Stomach (tissue), 9 donors: ENCODE measurements around the gene CD300LF. TPM values are rescaled to one million over a fixed set of nuclear protein-coding genes. Genes with fewer than 3 reads are reported as not detected.

Source experiments
- DNase-seq, 2 donors: peaks; one replicate each; pipeline versions ENCODE4 v3.0.0 to v3.0.0-alpha.2; 2013 to 2019
- H3K27ac ChIP-seq, 5 donors: fragments of 200-600 bp in 4 of 5; sonication (generic) in 4 of 5; one replicate each; pipeline ENCODE4 v1.5.1; 2013 to 2019; ENCODE audit warnings: mild to moderate bottlenecking in 1 of 5, moderate library complexity in 1 of 5
- H3K27me3 ChIP-seq, 3 donors: fragments of 200-600 bp; sonication (generic); one replicate each; pipeline ENCODE4 v1.5.1; 2017 to 2019; ENCODE audit warnings: mixed run types in 1 of 3
- H3K36me3 ChIP-seq, 4 donors: fragments of 200-600 bp; sonication (generic); 1 replicate in 3 of 4; 2 replicates in 1 of 4; pipeline ENCODE4 v1.5.1; 2016 to 2019
- H3K4me1 ChIP-seq, 4 donors: fragments of 200-600 bp; sonication (generic); one replicate each; pipeline ENCODE4 v1.5.1; 2016 to 2019
- H3K4me3 ChIP-seq, 4 donors: fragments of 200-600 bp; sonication (generic) in 3 of 4; one replicate each; pipeline ENCODE4 v1.5.1; 2016 to 2019; ENCODE audit warnings: mild to moderate bottlenecking in 1 of 4
- H3K9me3 ChIP-seq, 4 donors: fragments of 200-600 bp; sonication (generic); one replicate each; pipeline ENCODE4 v1.5.1; 2016 to 2019
- EP300 ChIP-seq: sonication (generic); formaldehyde crosslinking; IDR thresholded peaks from one replicate; pipeline ENCODE4 v1.6.1; 2017; ENCODE audit warnings: antibody characterized with exemption
- POLR2A ChIP-seq, 4 donors: fragments of 450-650 bp; IDR thresholded peaks; one replicate each; pipeline ENCODE4 v1.6.1; 2016; ENCODE audit warnings: antibody characterized with exemption in 4 of 4, control low read depth in 2 of 4, mild to moderate bottlenecking in 1 of 4, moderate library complexity in 1 of 4
- POLR2AphosphoS5 ChIP-seq, 3 donors: sonication (generic); formaldehyde crosslinking; IDR thresholded peaks; one replicate each; pipeline ENCODE4 v1.6.1; 2016; ENCODE audit warnings: antibody characterized with exemption in 3 of 3
- WGBS, 5 donors: extraction: QIAGEN DNeasy Blood & Tissue Kit in 3 of 5; methylation state at CpG; one replicate each; pipeline versions ENCODE4 v1.1.5 to v1.1.7; 2013 to 2018; 5-methylcytosine and 5-hydroxymethylcytosine counted together
- intact Hi-C: fragments of 100-400 bp; cut with DNase I; formaldehyde crosslinking; loops from one replicate; pipeline ENCODE4 v1.15.1; 2023; ENCODE audit warnings: low total_unique reads
- polyA plus RNA-seq, 3 donors: library from polyadenylated mRNA; stranded (reverse); fragments of 200-250 nt; gene quantifications; one replicate each; pipeline ENCODE4 v1.2.3, GENCODE V29; 2013
- total RNA-seq, 5 donors: library from RNA; depleted of rRNA; stranded (reverse); fragments of >200 nt; gene quantifications; one replicate each; pipeline versions ENCODE4 v1.1.0 to v1.2.3, GENCODE V29; 2014 to 2016
- TF ChIP-seq, protein P1 (sequence below), 7 experiments: fragments of 450-650 bp in 4 of 7; fragments of 200-600 bp in 3 of 7; sonication (generic) in 3 of 7; IDR thresholded peaks; one replicate each; pipeline ENCODE4 v1.5.1; 2016 to 2019; ENCODE audit warnings: antibody characterized with exemption in 7 of 7, control low read depth in 2 of 7, mild to moderate bottlenecking in 1 of 7
- donor health status: healthy with polysubstance abuse.
- donor health status: Bipolar disorder and iron deficiency.
- donor health status: healthy.

Gene CD300LF
- total and polyA plus RNA-seq, 8 donors, result 0.75 to 3.9 (median 0.95) TPM; not detected in 5

GRCh38 chr17:74729368-74729767 is 16.6 kb upstream of the CD300LF start:
- Histone ChIP-seq H3K36me3 (no peaks in the 10 kb centered on the region), H3K9me3 (no peaks in the 10 kb centered on the region), H3K4me3 (no peak overlapping the region), H3K27ac (no peak overlapping the region), H3K4me1 (peaks cover 0 to 16% (median 4%) of the 10 kb centered on the region in 4 donors), H3K27me3 (peaks cover 0 to 19% (median 0%) of the 10 kb centered on the region in 3 donors)
- 90 to 98% (median 94%) methylated on average over 4 to 5 of the region's 5 CpGs for WGBS, 5 donors
- intact Hi-C loops, result no loop called here
- TF ChIP-seq EP300 (no peak), POLR2AphosphoS5 (IDR thresholded peaks at IDR 0.05) (no peak), POLR2A (IDR thresholded peaks at IDR 0.05) (no peak)
- TF ChIP-seq, protein P1, sequence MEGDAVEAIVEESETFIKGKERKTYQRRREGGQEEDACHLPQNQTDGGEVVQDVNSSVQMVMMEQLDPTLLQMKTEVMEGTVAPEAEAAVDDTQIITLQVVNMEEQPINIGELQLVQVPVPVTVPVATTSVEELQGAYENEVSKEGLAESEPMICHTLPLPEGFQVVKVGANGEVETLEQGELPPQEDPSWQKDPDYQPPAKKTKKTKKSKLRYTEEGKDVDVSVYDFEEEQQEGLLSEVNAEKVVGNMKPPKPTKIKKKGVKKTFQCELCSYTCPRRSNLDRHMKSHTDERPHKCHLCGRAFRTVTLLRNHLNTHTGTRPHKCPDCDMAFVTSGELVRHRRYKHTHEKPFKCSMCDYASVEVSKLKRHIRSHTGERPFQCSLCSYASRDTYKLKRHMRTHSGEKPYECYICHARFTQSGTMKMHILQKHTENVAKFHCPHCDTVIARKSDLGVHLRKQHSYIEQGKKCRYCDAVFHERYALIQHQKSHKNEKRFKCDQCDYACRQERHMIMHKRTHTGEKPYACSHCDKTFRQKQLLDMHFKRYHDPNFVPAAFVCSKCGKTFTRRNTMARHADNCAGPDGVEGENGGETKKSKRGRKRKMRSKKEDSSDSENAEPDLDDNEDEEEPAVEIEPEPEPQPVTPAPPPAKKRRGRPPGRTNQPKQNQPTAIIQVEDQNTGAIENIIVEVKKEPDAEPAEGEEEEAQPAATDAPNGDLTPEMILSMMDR (IDR thresholded peaks at IDR 0.05), result no peak
- DNase-seq, result no peak

DNA sequence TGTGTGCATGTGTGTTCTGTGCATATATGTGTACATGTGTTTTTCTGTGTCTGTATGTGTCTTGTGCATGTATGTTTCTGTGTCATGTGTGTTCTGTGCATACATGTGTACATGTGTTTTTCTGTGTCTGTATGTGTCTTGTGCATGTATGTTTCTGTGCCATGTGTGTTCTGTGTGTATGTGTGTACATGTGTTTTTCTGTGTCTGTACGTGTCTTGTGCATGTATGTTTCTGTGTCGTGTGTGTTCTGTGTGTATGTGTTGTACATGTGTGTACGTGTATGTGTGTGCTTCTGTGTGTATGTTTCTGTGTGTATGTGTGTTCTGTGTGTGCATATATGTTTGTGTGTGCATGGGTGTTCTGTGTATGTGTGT is 16.0 kb upstream of the CD300LF start:
- TF ChIP-seq EP300 (no peak), POLR2AphosphoS5 (IDR thresholded peaks at IDR 0.05) (no peak), POLR2A (IDR thresholded peaks at IDR 0.05) (no peak)
- TF ChIP-seq, protein P1 (IDR thresholded peaks at IDR 0.05), result no peak
- intact Hi-C loops, result no loop called here
- H3K27me3 ChIP-seq, result peaks cover 0 to 18% (median 0%) of the 10 kb centered on the region in 3 donors
- 86 to 95% (median 92%) methylated on average over 3 of the region's 3 CpGs for WGBS, 5 donors
- peaks cover 0 to 16% (median 4%) of the 10 kb centered on the region in 4 donors for H3K4me1 ChIP-seq
- no peak overlapping the region for H3K27ac ChIP-seq
- no peaks in the 10 kb centered on the region for H3K36me3 ChIP-seq
- DNase-seq, result no peak
- H3K9me3 ChIP-seq, result no peaks in the 10 kb centered on the region
- no peak overlapping the region for H3K4me3 ChIP-seq

DNA sequence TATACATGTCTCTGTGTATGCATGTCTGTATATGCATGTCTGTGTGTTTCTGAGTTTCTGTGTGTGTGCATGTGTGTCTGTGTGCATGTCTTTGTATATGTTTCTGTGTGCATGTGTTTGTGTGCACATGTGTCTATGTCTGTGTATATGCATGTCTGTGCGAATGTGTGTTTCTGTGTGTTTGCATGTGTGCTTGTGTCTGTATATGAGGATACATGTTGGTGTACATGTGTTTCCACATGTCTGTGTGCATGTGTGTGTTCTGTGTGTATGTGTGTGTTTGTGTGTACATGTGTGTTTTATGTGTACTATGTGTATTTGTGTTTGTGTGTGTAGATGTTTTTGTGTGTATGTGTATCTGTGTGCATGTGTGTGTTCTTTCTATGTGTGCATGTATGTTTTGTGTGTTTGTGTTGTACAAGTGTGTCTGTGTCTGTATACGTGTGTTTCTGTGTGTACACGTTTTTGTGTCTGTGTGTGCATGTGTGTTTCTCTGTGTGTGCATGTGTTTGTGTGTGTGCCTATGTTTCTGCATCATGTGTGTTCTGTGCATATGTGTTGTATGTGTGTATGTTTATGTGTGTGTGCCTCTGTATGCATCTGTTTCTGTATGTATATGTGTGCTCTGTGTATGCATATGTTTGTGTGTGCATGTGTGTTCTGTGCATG is 15.4 kb upstream of the CD300LF start:
- no peak for DNase-seq
- Histone ChIP-seq H3K27me3 (peaks cover 0 to 23% (median 0%) of the 10 kb centered on the region in 3 donors), H3K9me3 (no peaks in the 10 kb centered on the region), H3K27ac (no peak overlapping the region), H3K4me1 (peaks cover 0 to 16% (median 4%) of the 10 kb centered on the region in 4 donors), H3K4me3 (no peak overlapping the region), H3K36me3 (no peaks in the 10 kb centered on the region)
- intact Hi-C loops, result no loop called here
- WGBS, 5 donors, result 91 to 96% (median 94%) methylated on average over 3 of the region's 3 CpGs
- TF ChIP-seq, protein P1 (IDR thresholded peaks at IDR 0.05), result no peak
- TF ChIP-seq POLR2AphosphoS5 (IDR thresholded peaks at IDR 0.05) (no peak), POLR2A (IDR thresholded peaks at IDR 0.05) (no peak), EP300 (no peak)

DNA sequence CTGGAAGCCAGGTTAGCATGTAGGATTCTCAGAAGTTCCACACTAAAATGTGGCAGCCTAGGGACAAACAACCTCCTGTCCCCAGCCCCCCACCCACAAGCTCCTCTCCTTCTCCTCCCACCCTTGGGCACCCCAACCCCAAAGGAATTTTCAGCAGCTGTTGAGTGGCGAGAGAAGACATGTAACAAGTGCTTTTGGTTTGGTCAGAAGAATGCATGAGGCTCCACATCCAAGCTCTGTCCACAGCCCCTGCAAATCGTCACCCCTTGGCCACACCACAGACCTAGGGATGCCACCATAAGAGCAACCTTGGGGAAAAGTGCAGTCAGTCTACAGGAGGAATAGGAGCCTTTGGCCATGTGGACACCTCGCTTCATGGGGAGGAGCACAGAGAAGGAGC is 12.4 kb upstream of the CD300LF start:
- Histone ChIP-seq H3K27me3 (peaks cover 0 to 14% (median 0%) of the 10 kb centered on the region in 3 donors), H3K36me3 (no peaks in the 10 kb centered on the region), H3K4me3 (no peak overlapping the region), H3K27ac (no peak overlapping the region), H3K9me3 (no peaks in the 10 kb centered on the region), H3K4me1 (peaks cover 0 to 5% (median 1%) of the 10 kb centered on the region in 4 donors)
- no peak for DNase-seq
- 90 to 95% (median 91%) methylated on average over 3 of the region's 3 CpGs for WGBS, 5 donors
- intact Hi-C loops, result no loop called here
- TF ChIP-seq POLR2A (IDR thresholded peaks at IDR 0.05) (no peak), POLR2AphosphoS5 (IDR thresholded peaks at IDR 0.05) (no peak), EP300 (no peak)
- TF ChIP-seq, protein P1 (IDR thresholded peaks at IDR 0.05), result no peak
